IMR-90 (cell line): ENCODE results near the gene OR7D4. TPM values are rescaled to one million over a fixed set of nuclear protein-coding genes. Genes with fewer than 3 reads are reported as not detected.

Experiments
- ATAC-seq: fragments of 200-7000 bp; cut with Tn5 transposase; 2 replicates; pipeline ENCODE4 v1.9.1; 2020; ENCODE audit warnings: low read depth, mild to moderate bottlenecking, moderate library complexity
- BruUV-seq: library from RNA; stranded (reverse); fragments of 400-500 nt; replicated peaks from 2 replicates; lab custom pipeline; 2021; lab: Mats Ljungman, UMichigan
- CTCF ChIA-PET: fragments of 300-600 bp; formaldehyde crosslinking; extraction: SDS; loops from one replicate; lab custom pipeline; 2021; ENCODE audit warnings: antibody characterized with exemption; lab: Yijun Ruan, JAX
- POLR2A ChIA-PET: fragments of 300-600 bp; sonication (Branson Sonifier 250); formaldehyde crosslinking; loops from one replicate; lab custom pipeline; 2022; ENCODE audit warnings: antibody characterized with exemption; ENCODE audit not compliant: unreplicated experiment; lab: Charles Lee
- DNase-seq: peaks from one replicate; pipeline ENCODE4 v3.0.0; 2013
- H2AFZ ChIP-seq: replicated peaks from 2 replicates; pipeline ENCODE3; 2013; ENCODE audit warnings: low read length, mild to moderate bottlenecking; ENCODE audit not compliant: poor library complexity
- H2AK5ac ChIP-seq: 2 replicates; pipeline ENCODE4 v1.6.1; 2013; ENCODE audit warnings: low read depth, low read length, inconsistent platforms
- H2AK9ac ChIP-seq: replicated peaks from 2 replicates; pipeline ENCODE3; 2013; ENCODE audit warnings: mild to moderate bottlenecking, low read depth, low read length, moderate library complexity; ENCODE audit not compliant: poor library complexity
- H2BK120ac ChIP-seq: 2 replicates; pipeline ENCODE4 v1.6.1; 2013; ENCODE audit warnings: low read depth, low read length, inconsistent platforms
- H2BK15ac ChIP-seq: 3 replicates; pipeline ENCODE4 v1.6.1; 2013; ENCODE audit warnings: low read depth, low read length, inconsistent platforms
- H2BK20ac ChIP-seq: 2 replicates; pipeline ENCODE4 v1.6.1; 2013; ENCODE audit warnings: low read depth, mild to moderate bottlenecking, inconsistent platforms, low read length, moderate library complexity
- H2BK5ac ChIP-seq: 2 replicates; pipeline ENCODE4 v1.6.1; 2013; ENCODE audit warnings: mild to moderate bottlenecking, low read depth, low read length, inconsistent platforms; ENCODE audit not compliant: poor library complexity, severe bottlenecking
- H3K14ac ChIP-seq: replicated peaks from 2 replicates; pipeline ENCODE4 v1.6.1; 2013; ENCODE audit warnings: low read depth, low read length, inconsistent platforms
- H3K18ac ChIP-seq: 2 replicates; pipeline ENCODE4 v1.6.1; 2013; ENCODE audit warnings: low read depth, low read length, control low read depth
- H3K23ac ChIP-seq: 2 replicates; pipeline ENCODE4 v1.6.1; 2013; ENCODE audit warnings: low read depth, low read length, inconsistent platforms
- H3K27ac ChIP-seq: 2 replicates; pipeline ENCODE4 v1.5.1; 2013; ENCODE audit warnings: mild to moderate bottlenecking, control low read depth, low read length; ENCODE audit not compliant: insufficient read depth
- H3K27me3 ChIP-seq: 2 replicates; pipeline ENCODE4 v1.6.1; 2013; ENCODE audit warnings: low read length; ENCODE audit not compliant: control insufficient read depth, insufficient read depth
- H3K36me3 ChIP-seq: 2 replicates; pipeline ENCODE4 v1.6.1; 2013; ENCODE audit warnings: low read length, mixed read lengths; ENCODE audit not compliant: control insufficient read depth, insufficient read depth
- H3K4ac ChIP-seq: 2 replicates; pipeline ENCODE4 v1.6.1; 2013; ENCODE audit warnings: low read depth, low read length, inconsistent platforms
- H3K4me1 ChIP-seq: 2 replicates; pipeline ENCODE4 v1.6.1; 2013; ENCODE audit warnings: low read length, mixed read lengths; ENCODE audit not compliant: control insufficient read depth, insufficient read depth
- H3K4me2 ChIP-seq: 2 replicates; pipeline ENCODE4 v1.6.1; 2013; ENCODE audit warnings: low read depth, mild to moderate bottlenecking, control low read depth, low read length, moderate library complexity
- H3K4me3 ChIP-seq: 2 replicates; pipeline ENCODE4 v1.5.1; 2013; ENCODE audit warnings: low read depth, mild to moderate bottlenecking, control low read depth, low read length, moderate library complexity; ENCODE audit not compliant: insufficient read depth
- H3K56ac ChIP-seq: 2 replicates; pipeline ENCODE4 v1.6.1; 2013; ENCODE audit warnings: low read length, inconsistent platforms; ENCODE audit not compliant: insufficient read depth; ENCODE audit errors: extremely low read depth
- H3K79me1 ChIP-seq, 2 experiments: 2 replicates each; pipeline ENCODE4 v1.6.1; 2013; ENCODE audit warnings: low read length in 2 of 2, inconsistent platforms in 1 of 2, low read depth in 1 of 2
- H3K9ac ChIP-seq: 2 replicates; pipeline ENCODE4 v1.6.1; 2013; ENCODE audit warnings: low read depth, low read length, control low read depth
- H3K9me1 ChIP-seq: 2 replicates; pipeline ENCODE4 v1.6.1; 2013; ENCODE audit warnings: low read length, inconsistent platforms; ENCODE audit not compliant: insufficient read depth
- H3K9me3 ChIP-seq: 2 replicates; pipeline ENCODE4 v1.6.1; 2013; ENCODE audit warnings: low read length; ENCODE audit not compliant: control insufficient read depth, insufficient read depth
- H4K20me1 ChIP-seq: 2 replicates; pipeline ENCODE4 v1.6.1; 2013; ENCODE audit warnings: low read length, inconsistent platforms; ENCODE audit not compliant: insufficient read depth
- H4K5ac ChIP-seq: 2 replicates; pipeline ENCODE4 v1.6.1; 2013; ENCODE audit warnings: mild to moderate bottlenecking, low read depth, low read length, control low read depth
- H4K8ac ChIP-seq, 2 experiments: 2 replicates each; pipeline ENCODE4 v1.6.1; 2013; ENCODE audit warnings: low read depth in 2 of 2, low read length in 2 of 2, control low read depth in 1 of 2, inconsistent platforms in 1 of 2
- H4K91ac ChIP-seq: 2 replicates; pipeline ENCODE4 v1.6.1; 2013; ENCODE audit warnings: low read depth, low read length, inconsistent platforms; ENCODE audit not compliant: insufficient read depth
- BHLHE40 ChIP-seq: fragments of 150-350 bp; IDR thresholded peaks from 2 replicates; pipeline ENCODE4 v1.6.1; 2016; ENCODE audit warnings: mild to moderate bottlenecking, low read depth, low read length
- NFE2L2 ChIP-seq: fragments of 150-350 bp; IDR thresholded peaks from 2 replicates; pipeline ENCODE4 v1.6.1; 2016; ENCODE audit warnings: low read depth, mild to moderate bottlenecking, low read length
- USF2 ChIP-seq: fragments of 150-350 bp; IDR thresholded peaks from 2 replicates; pipeline ENCODE4 v1.6.1; 2017; ENCODE audit warnings: mild to moderate bottlenecking, antibody characterized with exemption, low read length, low read depth
- WGBS, 2 experiments: methylation state at CpG; one replicate each; pipeline versions ENCODE4 v1.1.5 to v1.1.7; 2013; ENCODE audit warnings: missing lambda C conversion rate in 2 of 2; ENCODE audit not compliant: insufficient read length in 1 of 2; ENCODE audit errors: extremely low coverage in 2 of 2; 5-methylcytosine and 5-hydroxymethylcytosine counted together
- dilution Hi-C: fragments of 300-500 bp; cut with HindIII; formaldehyde crosslinking; loops from one replicate; pipeline ENCODE4 v1.14.3; 2018; ENCODE audit warnings: low sequenced_read_pairs; ENCODE audit not compliant: unreplicated experiment
- in situ Hi-C: fragments of 300-500 bp; cut with MboI; formaldehyde crosslinking; loops from 3 replicates; pipeline ENCODE4 v1.14.3; 2019; ENCODE audit warnings: low sequenced_read_pairs, inconsistent platforms, mixed read lengths
- intact Hi-C: fragments of 100-400 bp; cut with micrococcal nuclease; formaldehyde crosslinking; loops from 2 replicates; pipeline ENCODE4 v1.10.0; 2022
- polyA plus RNA-seq, 3 experiments: library from polyadenylated mRNA; depleted of rRNA; stranded (reverse); fragments of >200 nt; gene quantifications; 2 replicates each; pipeline ENCODE4 v1.2.3, GENCODE V29; 2012; ENCODE audit warnings: low replicate concordance in 1 of 3
- total RNA-seq: library from RNA; depleted of rRNA; stranded (reverse); fragments of >200 nt; gene quantifications from 2 replicates; pipeline ENCODE4 v1.2.3, GENCODE V29; 2012

OR7D4 gene
- total and polyA plus RNA-seq, 2 of the 4 experiments (the other 2 are of a cell fraction), result not detected

DNA sequence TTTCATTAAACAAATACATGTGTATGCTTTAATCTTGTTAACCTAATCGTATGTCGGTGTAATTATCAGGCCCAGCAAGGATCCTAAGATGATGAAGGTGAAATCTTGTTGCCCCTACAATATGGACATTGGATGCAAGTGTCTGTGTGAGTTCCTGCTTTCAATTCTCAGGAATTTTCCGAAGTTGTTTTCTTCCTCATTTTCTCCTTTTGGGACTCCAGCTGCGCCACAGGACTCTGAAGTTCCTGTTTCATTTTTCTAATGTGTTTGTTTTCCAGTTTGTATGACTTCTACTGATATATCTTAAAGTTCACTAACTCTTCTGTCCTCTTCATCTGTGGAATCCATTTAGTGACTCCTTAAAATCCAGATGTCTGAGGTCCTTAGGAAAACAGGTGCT is 52.5 kb downstream of the OR7D4 start:
- no peaks in the 10 kb centered on the region for H4K20me1 ChIP-seq
- H4K8ac ChIP-seq, result no peak overlapping the region
- H3K4me2 ChIP-seq, result no peak overlapping the region
- peaks cover 17% of the 10 kb centered on the region for H3K9me3 ChIP-seq
- H4K5ac ChIP-seq, result no peak overlapping the region
- no peak overlapping the region for H3K9ac ChIP-seq
- H3K9me1 ChIP-seq, result no peaks in the 10 kb centered on the region
- in situ Hi-C loops (no loop called here), intact Hi-C loops (no loop called here), dilution Hi-C loops (no loop called here)
- H3K4ac ChIP-seq, result no peak overlapping the region
- BruUV-seq, result no TSS peak
- no peak overlapping the region for H3K14ac ChIP-seq
- H3K4me3 ChIP-seq, result no peak overlapping the region
- no peak overlapping the region for H2BK20ac ChIP-seq
- H3K18ac ChIP-seq, result no peak overlapping the region
- no peak overlapping the region for H3K27ac ChIP-seq
- TF ChIP-seq BHLHE40 (no peak), NFE2L2 (no peak), USF2 (no peak)
- no peak overlapping the region for H2AFZ ChIP-seq
- H2AK5ac ChIP-seq, result no peak overlapping the region
- H3K4me1 ChIP-seq, result peaks cover 2% of the 10 kb centered on the region; the same call in 1 of the 2 replicates
- H3K56ac ChIP-seq, result no peak overlapping the region
- ATAC-seq, result no peak
- no peak overlapping the region for H3K23ac ChIP-seq
- POLR2A ChIA-PET, result no interaction called here
- H2BK120ac ChIP-seq, result no peak overlapping the region
- WGBS, 2 experiments, result no CpG with 5 or more reads among the region's 4 CpGs
- CTCF ChIA-PET, result no interaction called here
- no peak overlapping the region for H2BK5ac ChIP-seq
- H4K91ac ChIP-seq, result no peak overlapping the region
- H3K79me1 ChIP-seq, result peaks cover 0 to 9% of the 10 kb centered on the region in 2 experiments; a peak in 2 of 4 replicates
- H2BK15ac ChIP-seq, result no peak overlapping the region
- H3K27me3 ChIP-seq, result no peaks in the 10 kb centered on the region
- H3K36me3 ChIP-seq, result peaks cover 27% of the 10 kb centered on the region
- no peak overlapping the region for H2AK9ac ChIP-seq
- DNase-seq, result no peak
